Lower leg skin (tissue), 3 donors: ENCODE data around the gene AP3D1.

Source experiments
- POLR2A ChIP-seq, 2 donors: fragments of 450-650 bp; IDR thresholded peaks; one replicate each; pipeline ENCODE4 v1.6.1; 2016 to 2017; ENCODE audit warnings: antibody characterized with exemption in 2 of 2, mild to moderate bottlenecking in 1 of 2, moderate library complexity in 1 of 2
- TF ChIP-seq, protein P1 (sequence below), 3 donors: fragments of 450-650 bp; IDR thresholded peaks; one replicate each; pipeline ENCODE4 v1.5.1; 2016; ENCODE audit warnings: antibody characterized with exemption in 3 of 3, mild to moderate bottlenecking in 3 of 3, moderate library complexity in 2 of 3

DNA sequence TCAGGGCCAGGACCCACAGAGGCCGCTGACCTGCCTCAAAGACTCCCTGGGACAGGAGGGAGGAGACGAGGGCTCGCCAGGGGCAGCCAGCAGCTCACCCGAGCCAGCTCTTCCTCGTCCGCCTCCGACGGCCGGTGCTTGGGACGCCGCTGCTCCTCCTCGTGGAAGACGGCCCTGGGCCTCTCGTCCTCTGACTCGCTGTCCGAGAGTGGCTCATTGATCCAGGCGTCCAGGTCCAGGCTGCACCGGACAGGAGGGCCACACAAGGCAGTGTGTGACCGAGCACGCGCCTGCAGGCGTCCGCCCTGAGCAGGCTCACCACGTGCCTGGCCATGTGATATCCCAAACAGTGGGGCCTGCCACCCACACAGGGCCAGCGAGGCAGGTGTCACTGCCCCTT, 34.9 kb downstream of the AP3D1 start:
- TF ChIP-seq, protein P1, sequence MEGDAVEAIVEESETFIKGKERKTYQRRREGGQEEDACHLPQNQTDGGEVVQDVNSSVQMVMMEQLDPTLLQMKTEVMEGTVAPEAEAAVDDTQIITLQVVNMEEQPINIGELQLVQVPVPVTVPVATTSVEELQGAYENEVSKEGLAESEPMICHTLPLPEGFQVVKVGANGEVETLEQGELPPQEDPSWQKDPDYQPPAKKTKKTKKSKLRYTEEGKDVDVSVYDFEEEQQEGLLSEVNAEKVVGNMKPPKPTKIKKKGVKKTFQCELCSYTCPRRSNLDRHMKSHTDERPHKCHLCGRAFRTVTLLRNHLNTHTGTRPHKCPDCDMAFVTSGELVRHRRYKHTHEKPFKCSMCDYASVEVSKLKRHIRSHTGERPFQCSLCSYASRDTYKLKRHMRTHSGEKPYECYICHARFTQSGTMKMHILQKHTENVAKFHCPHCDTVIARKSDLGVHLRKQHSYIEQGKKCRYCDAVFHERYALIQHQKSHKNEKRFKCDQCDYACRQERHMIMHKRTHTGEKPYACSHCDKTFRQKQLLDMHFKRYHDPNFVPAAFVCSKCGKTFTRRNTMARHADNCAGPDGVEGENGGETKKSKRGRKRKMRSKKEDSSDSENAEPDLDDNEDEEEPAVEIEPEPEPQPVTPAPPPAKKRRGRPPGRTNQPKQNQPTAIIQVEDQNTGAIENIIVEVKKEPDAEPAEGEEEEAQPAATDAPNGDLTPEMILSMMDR (IDR thresholded peaks at IDR 0.05), result no peak
- TF ChIP-seq POLR2A (IDR thresholded peaks at IDR 0.05), result no peak
